D341Med (cell line): ENCODE measurements around the gene LPP.

Experiments
- DNase-seq: peaks from one replicate; pipeline ENCODE4 v3.0.0; 2012; ENCODE audit warnings: low spot score

LPP gene

GRCh38 chr3:188446014-188446413 is 292.1 kb downstream of the LPP start:
- no peak for DNase-seq

GRCh38 chr3:188446766-188447165 is 292.8 kb downstream of the LPP start:
- DNase-seq, result no peak

- no peak for DNase-seq
These were observed 294.9 kb downstream of the LPP start for GRCh38 chr3:188448813-188449212.

GRCh38 chr3:188449421-188449820 is 295.5 kb downstream of the LPP start:
- DNase-seq, result no peak

- DNase-seq, result no peak
These were observed 298.3 kb downstream of the LPP start for GRCh38 chr3:188452158-188452772.

- DNase-seq, result no peak
These were observed 299.8 kb downstream of the LPP start for GRCh38 chr3:188453431-188454384.

GRCh38 chr3:188455748-188456147 is 301.8 kb downstream of the LPP start:
- no peak for DNase-seq

- no peak for DNase-seq
These were observed 304.8 kb downstream of the LPP start for GRCh38 chr3:188458756-188459155.

GRCh38 chr3:188465311-188465710 is 311.4 kb downstream of the LPP start:
- DNase-seq, result no peak

- DNase-seq, result no peak
These were observed 314.2 kb downstream of the LPP start for GRCh38 chr3:188468196-188468595.

GRCh38 chr3:188468662-188469061 is 314.7 kb downstream of the LPP start:
- DNase-seq, result peak; percentile 8

GRCh38 chr3:188469228-188469885 is 315.4 kb downstream of the LPP start:
- DNase-seq, result no peak

GRCh38 chr3:188470508-188471130 is 316.7 kb downstream of the LPP start:
- DNase-seq, result no peak

GRCh38 chr3:188471723-188472122 is 317.8 kb downstream of the LPP start:
- no peak for DNase-seq

GRCh38 chr3:188472336-188472735 is 318.4 kb downstream of the LPP start:
- DNase-seq, result no peak

- no peak for DNase-seq
These were observed 319.1 kb downstream of the LPP start for GRCh38 chr3:188473045-188473444.

GRCh38 chr3:188473591-188474288 is 319.8 kb downstream of the LPP start:
- no peak for DNase-seq

GRCh38 chr3:188476935-188477334 is 323.0 kb downstream of the LPP start:
- no peak for DNase-seq

GRCh38 chr3:188480011-188480410 is 326.1 kb downstream of the LPP start:
- DNase-seq, result no peak

GRCh38 chr3:188482929-188483328 is 329.0 kb downstream of the LPP start:
- no peak for DNase-seq

- no peak for DNase-seq
These were observed 332.2 kb downstream of the LPP start for GRCh38 chr3:188486126-188486525.

GRCh38 chr3:188486952-188487351 is 333.0 kb downstream of the LPP start:
- no peak for DNase-seq
